SK-N-SH (cell line): ENCODE measurements around the gene TMTC2. TPM values are rescaled to one million over a fixed set of nuclear protein-coding genes. Genes with fewer than 3 reads are reported as not detected.

Experiments
- CTCF ChIA-PET: fragments of 300-600, 350-600 bp; formaldehyde crosslinking; extraction: SDS; loops from one replicate; lab custom pipeline; 2021; lab: Yijun Ruan, JAX
- POLR2A ChIA-PET: fragments of 350-600 bp; sonication (Branson Sonifier 250); formaldehyde crosslinking; extraction: SDS; loops from one replicate; lab custom pipeline; 2020; ENCODE audit warnings: antibody characterized with exemption, inconsistent platforms; lab: Yijun Ruan, JAX
- DNase-seq: peaks from one replicate; pipeline ENCODE4 v3.0.0; 2012
- H2AFZ ChIP-seq: fragments of 200-600 bp; sonication (generic); 2 replicates; pipeline ENCODE4 v1.8.1; 2016; ENCODE audit warnings: antibody characterized with exemption, mild to moderate bottlenecking, low read depth
- H3F3A ChIP-seq: fragments of 200-600 bp; sonication (generic); replicated peaks from 2 replicates; pipeline ENCODE3; 2016; ENCODE audit warnings: antibody characterized with exemption, mild to moderate bottlenecking; ENCODE audit not compliant: insufficient read depth
- H3K27ac ChIP-seq, 2 experiments: fragments of 200-500 bp in 1 of 2; fragments of 200-600 bp in 1 of 2; sonication (Bioruptor generic) in 1 of 2; sonication (generic), shearing (Covaris generic) in 1 of 2; 2 replicates each; pipeline versions ENCODE4 v1.5.1 to v1.6.1; 2014 to 2016; ENCODE audit warnings: low read depth in 2 of 2, inconsistent platforms in 1 of 2, low read length in 1 of 2, mild to moderate bottlenecking in 1 of 2, mixed read lengths in 1 of 2
- H3K27me3 ChIP-seq: fragments of 200-600 bp; sonication (generic), shearing (Covaris generic); 2 replicates; pipeline ENCODE4 v1.6.1; 2016; ENCODE audit warnings: mixed run types; ENCODE audit not compliant: insufficient read depth
- H3K36me3 ChIP-seq, 2 experiments: fragments of 200-500 bp in 1 of 2; fragments of 200-600 bp in 1 of 2; sonication (Bioruptor generic) in 1 of 2; sonication (generic) in 1 of 2; replicated peaks in 1 of 2; 2 replicates each; pipeline versions ENCODE3 to v1.5.1; 2014 to 2016; ENCODE audit warnings: low read length in 1 of 2, mild to moderate bottlenecking in 1 of 2; ENCODE audit not compliant: insufficient read depth in 2 of 2, control insufficient read depth in 1 of 2
- H3K4me1 ChIP-seq, 2 experiments: fragments of 200-500 bp in 1 of 2; fragments of 200-600 bp in 1 of 2; sonication (Bioruptor generic) in 1 of 2; sonication (generic), shearing (Covaris generic) in 1 of 2; 2 replicates each; pipeline versions ENCODE4 v1.5.1 to v1.6.1; 2014 to 2016; ENCODE audit warnings: low read depth in 1 of 2, low read length in 1 of 2, mixed run types in 1 of 2; ENCODE audit not compliant: insufficient read depth in 2 of 2, control insufficient read depth in 1 of 2
- H3K4me2 ChIP-seq: fragments of 200-600 bp; sonication (generic), shearing (Covaris generic); 2 replicates; pipeline ENCODE4 v1.6.1; 2017; ENCODE audit warnings: mixed run types
- H3K4me3 ChIP-seq, 2 experiments: fragments of 200-500 bp in 1 of 2; fragments of 200-600 bp in 1 of 2; sonication (Bioruptor generic) in 1 of 2; sonication (generic), shearing (Covaris generic) in 1 of 2; 2 replicates each; pipeline versions ENCODE4 v1.5.1 to v1.8.1; 2014 to 2016; ENCODE audit warnings: low read depth in 2 of 2, inconsistent platforms in 1 of 2, low read length in 1 of 2, mild to moderate bottlenecking in 1 of 2, mixed read lengths in 1 of 2, moderate library complexity in 1 of 2
- H3K79me2 ChIP-seq: fragments of 200-600 bp; sonication (generic); 2 replicates; pipeline ENCODE4 v1.8.1; 2017; ENCODE audit warnings: mild to moderate bottlenecking; ENCODE audit not compliant: insufficient read depth
- H3K9ac ChIP-seq: fragments of 200-600 bp; sonication (generic); 2 replicates; pipeline ENCODE4 v1.6.1; 2017; ENCODE audit warnings: mixed run types
- H3K9me2 ChIP-seq: fragments of 200-600 bp; sonication (generic); 2 replicates; pipeline ENCODE4 v1.6.1; 2017; ENCODE audit warnings: mixed run types
- H3K9me3 ChIP-seq: fragments of 200-600 bp; sonication (generic); 2 replicates; pipeline ENCODE4 v1.6.1; 2017; ENCODE audit warnings: mixed run types, mild to moderate bottlenecking, moderate library complexity
- H4K20me1 ChIP-seq: fragments of 200-600 bp; sonication (generic); 2 replicates; pipeline ENCODE4 v1.6.1; 2017; ENCODE audit warnings: mild to moderate bottlenecking, mixed run types; ENCODE audit not compliant: insufficient read depth
- ELF1 ChIP-seq: IDR thresholded peaks from 2 replicates; pipeline ENCODE4 v1.4.0; 2012
- FOSL2 ChIP-seq: IDR thresholded peaks from 2 replicates; pipeline ENCODE4 v1.4.0; 2012; ENCODE audit warnings: low read depth, mild to moderate bottlenecking, moderate library complexity, borderline replicate concordance
- GATA2 ChIP-seq: sonication (generic); formaldehyde crosslinking; IDR thresholded peaks from 2 replicates; pipeline ENCODE4 v1.5.0; 2020; ENCODE audit warnings: mild to moderate bottlenecking, missing genetic modification reagents
- MEF2A ChIP-seq: IDR thresholded peaks from 2 replicates; pipeline ENCODE4 v1.4.0; 2012; ENCODE audit warnings: low read depth, borderline replicate concordance
- NFIC ChIP-seq: IDR thresholded peaks from 2 replicates; pipeline ENCODE4 v1.4.0; 2012; ENCODE audit warnings: borderline replicate concordance
- NRF1 ChIP-seq: IDR thresholded peaks from 2 replicates; pipeline ENCODE4 v1.6.1; 2012; ENCODE audit warnings: low read depth, mild to moderate bottlenecking, low read length
- RCOR1 ChIP-seq: fragments of 150-350 bp; IDR thresholded peaks from 2 replicates; pipeline ENCODE4 v1.6.1; 2017; ENCODE audit warnings: antibody characterized with exemption, low read length
- RFX5 ChIP-seq: IDR thresholded peaks from 2 replicates; pipeline ENCODE4 v1.6.1; 2012; ENCODE audit warnings: mild to moderate bottlenecking, improper control_type of control experiment, low read length
- RXRA ChIP-seq: IDR thresholded peaks from 2 replicates; pipeline ENCODE4 v1.4.0; 2012; ENCODE audit warnings: low read depth, mild to moderate bottlenecking, borderline replicate concordance
- SIN3A ChIP-seq: IDR thresholded peaks from 2 replicates; pipeline ENCODE4 v1.6.1; 2012; ENCODE audit warnings: low read depth, mild to moderate bottlenecking, low read length, moderate library complexity, borderline replicate concordance
- TAF1 ChIP-seq: IDR thresholded peaks from 2 replicates; pipeline ENCODE4 v1.6.1; 2012; ENCODE audit warnings: low read depth, mild to moderate bottlenecking, low read length, moderate library complexity, borderline replicate concordance
- TCF12 ChIP-seq: IDR thresholded peaks from 2 replicates; pipeline ENCODE4 v1.4.0; 2012
- TEAD4 ChIP-seq: IDR thresholded peaks from 2 replicates; pipeline ENCODE4 v1.4.0; 2012; ENCODE audit warnings: mild to moderate bottlenecking, borderline replicate concordance; ENCODE audit not compliant: insufficient read depth
- USF1 ChIP-seq: IDR thresholded peaks from 2 replicates; pipeline ENCODE4 v1.4.0; 2012; ENCODE audit warnings: low read depth, borderline replicate concordance
- WGBS: methylation state at CpG from one replicate; pipeline ENCODE4 v1.1.6; 2017; ENCODE audit warnings: low lambda C conversion rate; 5-methylcytosine and 5-hydroxymethylcytosine counted together
- polyA plus RNA-seq, 3 experiments: library from polyadenylated mRNA; depleted of rRNA; stranded (reverse); fragments of >200 nt; gene quantifications; 2 replicates each; pipeline ENCODE4 v1.2.3, GENCODE V29; 2012
- TF ChIP-seq, protein P1 (sequence below): IDR thresholded peaks from 2 replicates; pipeline ENCODE4 v1.4.0; 2012; ENCODE audit warnings: low read depth, borderline replicate concordance
- TF ChIP-seq, protein P2 (sequence below): IDR thresholded peaks from 2 replicates; pipeline ENCODE4 v1.6.1; 2012; ENCODE audit warnings: mild to moderate bottlenecking, low read depth, low read length, moderate library complexity
- TF ChIP-seq, protein P3 (sequence below): IDR thresholded peaks from 2 replicates; pipeline ENCODE4 v1.4.0; 2012; ENCODE audit warnings: low read depth
- TF ChIP-seq, protein P4 (sequence below): fragments of 150-350 bp; IDR thresholded peaks from 2 replicates; pipeline ENCODE4 v1.6.1; 2016; ENCODE audit warnings: mild to moderate bottlenecking, low read depth, low read length
- TF ChIP-seq, protein P5 (sequence below): fragments of 200-600 bp; sonication (generic); IDR thresholded peaks from 2 replicates; pipeline ENCODE4 v1.6.1; 2017; ENCODE audit warnings: antibody characterized with exemption, mild to moderate bottlenecking, moderate library complexity
- TF ChIP-seq, protein P6 (sequence below): fragments of 150-350 bp; IDR thresholded peaks from 2 replicates; pipeline ENCODE4 v1.6.1; 2017; ENCODE audit warnings: antibody characterized with exemption, low read length, low read depth, borderline replicate concordance

The TMTC2 gene
- polyA plus RNA-seq, 1 of the 3 experiments (the other 2 are of a cell fraction), result 4.1 TPM

GRCh38 chr12:83132360-83132759 lies 445.7 kb downstream of the TMTC2 start:
- H3K9me3 ChIP-seq, result no peaks in the 10 kb centered on the region
- no peak overlapping the region for H3K4me3 ChIP-seq
- CTCF ChIA-PET, result no interaction called here
- H3F3A ChIP-seq, result no peaks in the 10 kb centered on the region
- H3K4me2 ChIP-seq, result no peak overlapping the region
- TF ChIP-seq NRF1 (no peak), NFIC (no peak), TAF1 (no peak), USF1 (no peak), TCF12 (no peak), RFX5 (no peak), FOSL2 (no peak), MEF2A (no peak), ELF1 (no peak), TEAD4 (no peak), SIN3A (no peak), RCOR1 (no peak), GATA2 (CRISPR knock-in tag) (no peak), RXRA (no peak)
- TF ChIP-seq, protein P1, sequence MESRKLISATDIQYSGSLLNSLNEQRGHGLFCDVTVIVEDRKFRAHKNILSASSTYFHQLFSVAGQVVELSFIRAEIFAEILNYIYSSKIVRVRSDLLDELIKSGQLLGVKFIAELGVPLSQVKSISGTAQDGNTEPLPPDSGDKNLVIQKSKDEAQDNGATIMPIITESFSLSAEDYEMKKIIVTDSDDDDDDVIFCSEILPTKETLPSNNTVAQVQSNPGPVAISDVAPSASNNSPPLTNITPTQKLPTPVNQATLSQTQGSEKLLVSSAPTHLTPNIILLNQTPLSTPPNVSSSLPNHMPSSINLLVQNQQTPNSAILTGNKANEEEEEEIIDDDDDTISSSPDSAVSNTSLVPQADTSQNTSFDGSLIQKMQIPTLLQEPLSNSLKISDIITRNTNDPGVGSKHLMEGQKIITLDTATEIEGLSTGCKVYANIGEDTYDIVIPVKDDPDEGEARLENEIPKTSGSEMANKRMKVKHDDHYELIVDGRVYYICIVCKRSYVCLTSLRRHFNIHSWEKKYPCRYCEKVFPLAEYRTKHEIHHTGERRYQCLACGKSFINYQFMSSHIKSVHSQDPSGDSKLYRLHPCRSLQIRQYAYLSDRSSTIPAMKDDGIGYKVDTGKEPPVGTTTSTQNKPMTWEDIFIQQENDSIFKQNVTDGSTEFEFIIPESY, result no peak
- TF ChIP-seq, protein P2, sequence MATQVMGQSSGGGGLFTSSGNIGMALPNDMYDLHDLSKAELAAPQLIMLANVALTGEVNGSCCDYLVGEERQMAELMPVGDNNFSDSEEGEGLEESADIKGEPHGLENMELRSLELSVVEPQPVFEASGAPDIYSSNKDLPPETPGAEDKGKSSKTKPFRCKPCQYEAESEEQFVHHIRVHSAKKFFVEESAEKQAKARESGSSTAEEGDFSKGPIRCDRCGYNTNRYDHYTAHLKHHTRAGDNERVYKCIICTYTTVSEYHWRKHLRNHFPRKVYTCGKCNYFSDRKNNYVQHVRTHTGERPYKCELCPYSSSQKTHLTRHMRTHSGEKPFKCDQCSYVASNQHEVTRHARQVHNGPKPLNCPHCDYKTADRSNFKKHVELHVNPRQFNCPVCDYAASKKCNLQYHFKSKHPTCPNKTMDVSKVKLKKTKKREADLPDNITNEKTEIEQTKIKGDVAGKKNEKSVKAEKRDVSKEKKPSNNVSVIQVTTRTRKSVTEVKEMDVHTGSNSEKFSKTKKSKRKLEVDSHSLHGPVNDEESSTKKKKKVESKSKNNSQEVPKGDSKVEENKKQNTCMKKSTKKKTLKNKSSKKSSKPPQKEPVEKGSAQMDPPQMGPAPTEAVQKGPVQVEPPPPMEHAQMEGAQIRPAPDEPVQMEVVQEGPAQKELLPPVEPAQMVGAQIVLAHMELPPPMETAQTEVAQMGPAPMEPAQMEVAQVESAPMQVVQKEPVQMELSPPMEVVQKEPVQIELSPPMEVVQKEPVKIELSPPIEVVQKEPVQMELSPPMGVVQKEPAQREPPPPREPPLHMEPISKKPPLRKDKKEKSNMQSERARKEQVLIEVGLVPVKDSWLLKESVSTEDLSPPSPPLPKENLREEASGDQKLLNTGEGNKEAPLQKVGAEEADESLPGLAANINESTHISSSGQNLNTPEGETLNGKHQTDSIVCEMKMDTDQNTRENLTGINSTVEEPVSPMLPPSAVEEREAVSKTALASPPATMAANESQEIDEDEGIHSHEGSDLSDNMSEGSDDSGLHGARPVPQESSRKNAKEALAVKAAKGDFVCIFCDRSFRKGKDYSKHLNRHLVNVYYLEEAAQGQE, result no peak
- TF ChIP-seq, protein P3, sequence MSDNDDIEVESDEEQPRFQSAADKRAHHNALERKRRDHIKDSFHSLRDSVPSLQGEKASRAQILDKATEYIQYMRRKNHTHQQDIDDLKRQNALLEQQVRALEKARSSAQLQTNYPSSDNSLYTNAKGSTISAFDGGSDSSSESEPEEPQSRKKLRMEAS, result no peak
- TF ChIP-seq, protein P4, sequence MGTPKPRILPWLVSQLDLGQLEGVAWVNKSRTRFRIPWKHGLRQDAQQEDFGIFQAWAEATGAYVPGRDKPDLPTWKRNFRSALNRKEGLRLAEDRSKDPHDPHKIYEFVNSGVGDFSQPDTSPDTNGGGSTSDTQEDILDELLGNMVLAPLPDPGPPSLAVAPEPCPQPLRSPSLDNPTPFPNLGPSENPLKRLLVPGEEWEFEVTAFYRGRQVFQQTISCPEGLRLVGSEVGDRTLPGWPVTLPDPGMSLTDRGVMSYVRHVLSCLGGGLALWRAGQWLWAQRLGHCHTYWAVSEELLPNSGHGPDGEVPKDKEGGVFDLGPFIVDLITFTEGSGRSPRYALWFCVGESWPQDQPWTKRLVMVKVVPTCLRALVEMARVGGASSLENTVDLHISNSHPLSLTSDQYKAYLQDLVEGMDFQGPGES, result no peak
- TF ChIP-seq, protein P5, sequence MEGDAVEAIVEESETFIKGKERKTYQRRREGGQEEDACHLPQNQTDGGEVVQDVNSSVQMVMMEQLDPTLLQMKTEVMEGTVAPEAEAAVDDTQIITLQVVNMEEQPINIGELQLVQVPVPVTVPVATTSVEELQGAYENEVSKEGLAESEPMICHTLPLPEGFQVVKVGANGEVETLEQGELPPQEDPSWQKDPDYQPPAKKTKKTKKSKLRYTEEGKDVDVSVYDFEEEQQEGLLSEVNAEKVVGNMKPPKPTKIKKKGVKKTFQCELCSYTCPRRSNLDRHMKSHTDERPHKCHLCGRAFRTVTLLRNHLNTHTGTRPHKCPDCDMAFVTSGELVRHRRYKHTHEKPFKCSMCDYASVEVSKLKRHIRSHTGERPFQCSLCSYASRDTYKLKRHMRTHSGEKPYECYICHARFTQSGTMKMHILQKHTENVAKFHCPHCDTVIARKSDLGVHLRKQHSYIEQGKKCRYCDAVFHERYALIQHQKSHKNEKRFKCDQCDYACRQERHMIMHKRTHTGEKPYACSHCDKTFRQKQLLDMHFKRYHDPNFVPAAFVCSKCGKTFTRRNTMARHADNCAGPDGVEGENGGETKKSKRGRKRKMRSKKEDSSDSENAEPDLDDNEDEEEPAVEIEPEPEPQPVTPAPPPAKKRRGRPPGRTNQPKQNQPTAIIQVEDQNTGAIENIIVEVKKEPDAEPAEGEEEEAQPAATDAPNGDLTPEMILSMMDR, result no peak
- TF ChIP-seq, protein P6, sequence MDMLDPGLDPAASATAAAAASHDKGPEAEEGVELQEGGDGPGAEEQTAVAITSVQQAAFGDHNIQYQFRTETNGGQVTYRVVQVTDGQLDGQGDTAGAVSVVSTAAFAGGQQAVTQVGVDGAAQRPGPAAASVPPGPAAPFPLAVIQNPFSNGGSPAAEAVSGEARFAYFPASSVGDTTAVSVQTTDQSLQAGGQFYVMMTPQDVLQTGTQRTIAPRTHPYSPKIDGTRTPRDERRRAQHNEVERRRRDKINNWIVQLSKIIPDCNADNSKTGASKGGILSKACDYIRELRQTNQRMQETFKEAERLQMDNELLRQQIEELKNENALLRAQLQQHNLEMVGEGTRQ, result no peak
- no peaks in the 10 kb centered on the region for H3K27me3 ChIP-seq
- no peak for DNase-seq
- H4K20me1 ChIP-seq, result no peaks in the 10 kb centered on the region
- no peaks in the 10 kb centered on the region; a peak in 2 of 4 replicates for H3K4me1 ChIP-seq
- no peaks in the 10 kb centered on the region; the same call in 1 of the 2 replicates for H3K9me2 ChIP-seq
- H3K79me2 ChIP-seq, result no peaks in the 10 kb centered on the region
- POLR2A ChIA-PET, result no interaction called here
- no peak overlapping the region for H2AFZ ChIP-seq
- H3K27ac ChIP-seq, result no peak overlapping the region
- WGBS, result 87% methylated on average over 2 of the region's 2 CpGs
- no peak overlapping the region for H3K9ac ChIP-seq
- peaks cover 0 to 16% of the 10 kb centered on the region in 2 experiments for H3K36me3 ChIP-seq
